ENCODE data around the gene ERCC1.

GRCh38 chr19:45423589-45424190 lies at the start of gene ERCC1:
- TF ChIP-seq TAF1 (IDR thresholded peaks at IDR 0.05; ENCODE audit: low read depth, low read length) (peak; percentile 70), POLR2A (IDR thresholded peaks at IDR 0.05; ENCODE audit: low read depth, low read length) (peak; percentile 57)
